Measurements from ENCODE around the gene IST1.

Gene IST1

GRCh38 chr16:71965223-71965622, 69.9 kb downstream of the IST1 start:
- DNase-seq (ENCODE audit: low spot score): no peak

- DNase-seq (ENCODE audit: low spot score): no peak
These were observed 71.6 kb downstream of the IST1 start for GRCh38 chr16:71966932-71967331.

- DNase-seq (ENCODE audit: low spot score): no peak
These were observed 74.0 kb downstream of the IST1 start for GRCh38 chr16:71969353-71969752.

- no peak for DNase-seq (ENCODE audit: low spot score)
These were observed 76.2 kb downstream of the IST1 start for GRCh38 chr16:71971571-71971970.

GRCh38 chr16:71972356-71972755, 77.0 kb downstream of the IST1 start:
- no peak for DNase-seq (ENCODE audit: low spot score)

GRCh38 chr16:71973001-71973400, 77.7 kb downstream of the IST1 start:
- DNase-seq (ENCODE audit: low spot score): no peak

GRCh38 chr16:71974068-71974818, 78.9 kb downstream of the IST1 start:
- no peak for DNase-seq (ENCODE audit: low spot score)
